WERI-Rb-1 (cell line): Measurements from ENCODE around the gene MROH7.

Source experiments
- DNase-seq: peaks from one replicate; pipeline ENCODE4 v3.0.0-alpha.2; 2020
- H3K27ac ChIP-seq: fragments of 250-450 bp; sonication (Bioruptor Pico); 2 replicates; pipeline ENCODE4 v1.5.1; 2020; ENCODE audit warnings: mild to moderate bottlenecking, moderate library complexity
- H3K27me3 ChIP-seq: fragments of 250-450 bp; sonication (Bioruptor Pico); 2 replicates; pipeline ENCODE4 v1.5.1; 2021; ENCODE audit warnings: mild to moderate bottlenecking, low read depth, moderate library complexity; ENCODE audit not compliant: insufficient read depth, severe bottlenecking
- H3K36me3 ChIP-seq: fragments of 250-450 bp; sonication (Bioruptor Pico); 2 replicates; pipeline ENCODE4 v1.5.1; 2020; ENCODE audit warnings: mild to moderate bottlenecking, moderate library complexity
- H3K4me3 ChIP-seq: 2 replicates; pipeline ENCODE4 v1.5.1; 2011; ENCODE audit warnings: low read depth, mild to moderate bottlenecking, control low read depth, low read length
- H3K9me3 ChIP-seq: fragments of 250-450 bp; sonication (Bioruptor Pico); 2 replicates; pipeline ENCODE4 v1.5.1; 2021; ENCODE audit warnings: mild to moderate bottlenecking, moderate library complexity; ENCODE audit not compliant: severe bottlenecking
- CTCF ChIP-seq: IDR thresholded peaks from 2 replicates; pipeline ENCODE4 v1.5.1; 2011; ENCODE audit warnings: low read depth, mild to moderate bottlenecking, control low read depth, inconsistent platforms, low read length

The MROH7 gene

DNA sequence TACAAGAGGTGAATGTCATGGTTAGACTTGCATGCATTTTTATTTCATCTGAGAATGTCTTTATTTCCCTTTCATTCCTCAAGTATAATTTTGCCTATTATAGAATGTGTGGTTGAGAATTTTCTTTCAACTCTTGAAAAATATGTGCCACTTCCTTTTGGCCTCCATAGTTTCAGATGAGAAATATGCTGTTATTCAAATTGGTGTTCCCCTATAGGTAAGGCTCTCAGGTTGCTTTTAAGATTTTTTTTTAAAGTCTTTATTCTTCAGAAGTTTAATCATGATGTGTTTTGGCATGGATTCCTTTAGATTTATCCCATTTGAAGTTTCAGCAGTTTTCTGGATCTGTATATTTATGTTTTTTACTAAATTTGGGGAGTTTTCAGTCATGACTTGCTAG lies 2.1 kb downstream of the MROH7 start:
- H3K36me3 ChIP-seq = no peaks in the 10 kb centered on the region
- H3K9me3 ChIP-seq = peaks cover 9% of the 10 kb centered on the region
- DNase-seq = no peak
- no peak overlapping the region for H3K4me3 ChIP-seq
- no peak overlapping the region for H3K27ac ChIP-seq
- no peaks in the 10 kb centered on the region for H3K27me3 ChIP-seq
- TF ChIP-seq CTCF = no peak

GRCh38 chr1:54645806-54646676 lies 4.5 kb downstream of the MROH7 start:
- no peak for DNase-seq
- TF ChIP-seq CTCF = no peak
- Histone ChIP-seq H3K4me3 (no peak overlapping the region), H3K27ac (no peak overlapping the region), H3K27me3 (no peaks in the 10 kb centered on the region), H3K9me3 (peaks cover 9% of the 10 kb centered on the region), H3K36me3 (no peaks in the 10 kb centered on the region)

DNA sequence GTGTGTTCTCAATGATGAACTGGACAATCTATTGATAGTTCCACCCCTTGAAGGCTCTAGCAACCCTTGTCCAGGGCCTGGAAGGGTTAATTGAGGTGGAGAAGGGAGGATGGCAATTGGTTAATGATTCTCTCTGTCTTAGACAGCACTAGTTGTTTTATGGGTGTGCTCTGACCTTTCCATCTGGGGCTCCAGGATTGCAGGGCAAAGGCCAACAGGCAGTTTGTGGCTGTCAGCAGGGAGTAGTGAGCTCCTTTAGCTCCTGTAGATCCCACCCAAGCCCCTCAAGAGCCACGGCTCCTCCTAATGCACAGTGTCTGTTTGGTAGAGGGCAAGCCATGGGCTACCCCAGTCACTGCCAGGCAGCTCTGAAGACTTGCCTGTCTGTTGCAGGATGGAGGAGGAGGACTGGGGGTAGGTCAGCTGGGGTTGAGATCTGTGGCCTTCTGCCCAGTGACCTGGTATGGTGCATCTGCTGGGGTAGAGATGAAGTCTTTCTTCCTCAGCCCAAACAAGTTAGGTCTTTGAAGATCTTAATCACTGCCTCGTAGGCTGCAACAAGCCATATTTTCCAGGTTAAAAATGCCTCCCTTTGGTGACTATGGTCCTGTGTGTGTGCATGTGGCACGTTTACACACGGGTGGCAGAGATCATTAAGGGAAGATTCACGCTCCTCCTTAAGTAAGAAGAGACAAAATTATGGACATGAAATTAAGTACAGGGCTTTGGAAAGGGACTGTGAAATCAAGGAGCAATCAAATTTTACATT lies 7.7 kb downstream of the MROH7 start:
- H3K27ac ChIP-seq = no peak overlapping the region

DNA sequence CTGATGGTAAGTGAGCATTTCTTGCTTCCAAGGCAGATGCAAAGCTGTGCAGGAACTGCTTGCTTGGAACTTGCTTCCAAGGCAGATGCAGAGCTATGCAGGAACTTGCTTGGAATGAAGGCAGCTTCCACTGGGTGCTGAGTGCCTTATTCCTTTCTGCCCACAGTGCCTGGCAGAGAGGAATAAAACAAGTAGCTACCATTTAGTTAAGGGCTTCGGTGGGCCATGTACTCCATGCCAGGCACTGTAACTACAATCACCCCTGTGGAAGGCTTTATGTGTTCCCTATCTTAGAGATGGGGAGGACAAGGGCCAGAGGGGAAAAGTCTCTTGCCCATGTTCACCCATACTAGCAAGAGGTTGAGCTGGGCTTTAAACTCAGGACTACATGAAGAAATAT lies 8.3 kb downstream of the MROH7 start:
- DNase-seq = no peak
- Histone ChIP-seq H3K9me3 (no peaks in the 10 kb centered on the region), H3K27me3 (no peaks in the 10 kb centered on the region), H3K4me3 (no peak overlapping the region), H3K36me3 (no peaks in the 10 kb centered on the region), H3K27ac (no peak overlapping the region)
- no peak for TF ChIP-seq CTCF

More for the DNA sequence above, 7.7 kb downstream of the MROH7 start:
- DNase-seq = no peak
- no peaks in the 10 kb centered on the region for H3K27me3 ChIP-seq
- H3K9me3 ChIP-seq = no peaks in the 10 kb centered on the region
- no peak overlapping the region for H3K4me3 ChIP-seq
- no peak for TF ChIP-seq CTCF
- no peaks in the 10 kb centered on the region for H3K36me3 ChIP-seq

DNA sequence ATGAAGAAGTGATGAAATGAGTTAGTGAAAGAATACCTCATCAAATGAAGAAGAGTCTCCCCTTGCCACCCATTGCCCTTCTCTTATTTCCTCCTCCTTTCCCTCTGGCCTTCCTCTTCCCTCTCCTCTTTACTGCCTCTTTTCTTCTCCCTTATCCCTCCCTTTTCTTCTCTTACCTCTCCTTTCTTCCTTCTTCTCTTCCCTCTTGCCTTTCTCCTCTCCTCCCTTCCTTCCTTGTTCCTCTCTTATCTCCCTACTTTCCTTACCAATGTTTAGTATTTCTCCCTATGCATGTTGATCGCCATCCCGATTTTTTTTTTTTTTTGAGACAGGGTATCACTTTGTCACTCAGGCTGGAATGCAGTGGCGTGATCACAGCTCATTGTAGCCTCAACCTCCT lies 8.8 kb downstream of the MROH7 start:
- Histone ChIP-seq H3K36me3 (no peaks in the 10 kb centered on the region), H3K9me3 (no peaks in the 10 kb centered on the region), H3K4me3 (no peak overlapping the region), H3K27me3 (no peaks in the 10 kb centered on the region), H3K27ac (no peak overlapping the region)
- no peak for TF ChIP-seq CTCF
- DNase-seq = no peak
